ENCODE measurements around the gene NFATC1.

DNA sequence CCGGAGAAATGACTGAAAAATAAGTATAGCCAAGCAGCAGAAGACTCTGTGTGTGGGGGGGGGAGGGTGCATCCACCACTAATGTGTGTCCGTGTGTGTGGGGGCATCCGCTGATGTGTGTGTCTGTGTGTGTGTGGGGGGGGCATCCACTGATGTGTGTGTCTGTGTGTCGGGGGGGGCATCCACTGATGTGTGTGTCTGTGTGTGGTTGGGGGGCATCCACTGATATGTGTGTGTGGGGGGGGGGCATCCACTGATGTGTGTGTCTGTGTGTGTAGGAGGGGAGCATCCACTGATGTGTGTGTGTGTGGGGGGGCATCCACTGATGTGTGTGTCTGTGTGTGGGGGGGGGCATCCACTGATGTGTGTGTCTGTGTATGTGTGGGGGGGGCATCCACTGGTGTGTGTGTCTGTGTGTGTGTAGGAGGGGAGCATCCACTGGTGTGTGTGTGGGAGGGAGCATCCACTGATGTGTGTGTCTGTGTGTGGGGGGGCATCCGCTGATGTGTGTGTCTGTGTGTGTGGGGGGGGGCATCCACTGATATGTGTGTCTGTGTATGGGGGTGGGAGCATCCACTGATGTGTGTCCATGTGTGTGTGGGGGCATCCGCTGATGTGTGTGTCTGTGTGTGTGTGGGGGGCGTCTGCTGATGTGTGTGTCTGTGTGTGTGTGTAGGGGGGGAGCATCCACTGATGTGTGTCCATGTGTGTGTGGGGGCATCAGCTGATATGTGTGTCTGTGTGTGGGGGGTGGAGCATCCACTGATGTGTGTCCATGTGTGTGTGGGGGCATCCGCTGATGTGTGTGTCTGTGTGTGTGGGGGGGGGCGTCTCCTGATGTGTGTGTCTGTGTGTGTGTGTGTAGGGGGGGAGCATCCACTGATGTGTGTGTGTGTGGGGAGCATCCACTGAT, 125.0 kb downstream of the NFATC1 start:
- TF ChIP-seq CTCF (IDR thresholded peaks at IDR 0.05): no peak
- no peak for TF ChIP-seq POLR2A (IDR thresholded peaks at IDR 0.05)
